Heart right ventricle (tissue), 16 donors: ENCODE results near the gene NFAT5. TPM values are rescaled to one million over a fixed set of nuclear protein-coding genes. Genes with fewer than 3 reads are reported as not detected.

ENCODE experiments used
- ATAC-seq, 8 donors: fragments of 200-7000 bp; cut with Tn5 transposase; one replicate each; pipeline ENCODE4 v1.9.1; 2020; ENCODE audit warnings: mild to moderate bottlenecking in 8 of 8, moderate library complexity in 8 of 8, moderate number of reproducible peaks in 1 of 8
- DNase-seq, 2 donors: peaks; one replicate each; pipeline ENCODE4 v3.0.0-alpha.2; 2020
- H3K27ac ChIP-seq, 10 donors: fragments of 200-600 bp; sonication (generic) in 2 of 10; one replicate each; pipeline versions ENCODE4 v1.5.0 to v1.8.0; 2020 to 2022; ENCODE audit warnings: mild to moderate bottlenecking in 3 of 10
- H3K27me3 ChIP-seq, 7 donors: fragments of 200-600 bp; one replicate each; pipeline ENCODE4 v1.8.0; 2021 to 2022; ENCODE audit warnings: mild to moderate bottlenecking in 2 of 7
- H3K36me3 ChIP-seq, 9 donors: fragments of 200-600 bp; sonication (generic) in 1 of 9; one replicate each; pipeline versions ENCODE4 v1.5.0 to v1.8.0; 2020 to 2022; ENCODE audit warnings: mild to moderate bottlenecking in 2 of 9
- H3K4me1 ChIP-seq, 9 donors: fragments of 200-600 bp; sonication (generic) in 1 of 9; one replicate each; pipeline versions ENCODE4 v1.5.0 to v1.8.0; 2020 to 2022; ENCODE audit warnings: mild to moderate bottlenecking in 4 of 9
- H3K4me3 ChIP-seq, 10 donors: fragments of 200-600 bp; sonication (generic) in 2 of 10; one replicate each; pipeline versions ENCODE4 v1.5.0 to v1.8.0; 2020 to 2022; ENCODE audit warnings: mild to moderate bottlenecking in 7 of 10, moderate library complexity in 2 of 10
- H3K9me3 ChIP-seq, 11 donors: fragments of 200-600 bp in 10 of 11; sonication (generic) in 2 of 11; one replicate each; pipeline versions ENCODE4 v1.5.0 to v1.8.0; 2013 to 2022; ENCODE audit warnings: mild to moderate bottlenecking in 2 of 11, control low read depth in 1 of 11, moderate library complexity in 1 of 11
- CTCF ChIP-seq, 9 donors: fragments of 200-600 bp; sonication (generic) in 2 of 9; IDR thresholded peaks; one replicate each; pipeline versions ENCODE4 v1.5.0 to v1.8.0; 2021 to 2022; ENCODE audit warnings: antibody characterized with exemption in 9 of 9, mild to moderate bottlenecking in 5 of 9, moderate library complexity in 1 of 9
- WGBS, 2 donors: extraction: QIAGEN DNeasy Blood & Tissue Kit; methylation state at CpG; one replicate each; pipeline ENCODE4 v1.1.7; 2013; ENCODE audit warnings: inconsistent platforms in 1 of 2; 5-methylcytosine and 5-hydroxymethylcytosine counted together
- intact Hi-C, 10 donors: fragments of 100-400 bp; cut with DNase I; formaldehyde crosslinking; loops; one replicate each; pipeline versions ENCODE4 v1.11.1 to v1.14.2; 2022
- polyA plus RNA-seq, 2 donors: library from polyadenylated mRNA; stranded (reverse); fragments of 200-250 nt; gene quantifications; one replicate each; pipeline ENCODE4 v1.2.3, GENCODE V29; 2013
- total RNA-seq, 10 donors: library from RNA; stranded (reverse); fragmentation: NEBNext Ultra II Directional in 3 of 10; extraction: Animal tissue kit (Norgen Biotek cat#: 25700) in 3 of 10; gene quantifications; one replicate each; pipeline versions ENCODE4 v1.2.1 to v1.2.4, GENCODE V29; 2021 to 2023
- donor health status: Arrhythmogenic right ventricular cardiomyopathy.
- donor health status: ischemic (EF 13 %, LVEDD 7.1; RV severe dilation, severe dysfunction).
- donor health status: healthy with polysubstance abuse.
- donor health status: DM: no; HTN: yes; CAD: no.
- donor health status: DM: no; HTN: no; CAD: no.
- donor health status: ischemic (EF 25% LVEDD 6.9; RV normal size, moderate dysfunction).
- donor health status: ischemic (EF 25% LVEDD 5.7; RV mildly dilated, moderate dysfunction).
- donor health status: healthy.
- donor health status: DM: yes; HTN: yes; CAD: no.
- donor health status: Ischemic cardiomyopathy.
- donor health status: ischemic (EF 35%, LVEDD 5.7; RV mildly dilated, moderate dysfunction).
- donor health status: nonischemic (EF 11% LVEDD 7.7; RV severe dilation, severe dysfunction).
- donor health status: DM: yes; HTN: yes; CAD: no.
- donor health status: PGD.
- donor health status: ischemic (EF 29% LVEDD 5.4; RV normal size, mild dysfunction).
- donor health status: nonischemic (EF 23%, LVEDD 6.1; RV moderate dilation, normal function).

The NFAT5 gene
- total and polyA plus RNA-seq, 12 donors: 1.7 to 23.7 (median 20.8) TPM

- Histone ChIP-seq H3K4me3 (no peak overlapping the region), H3K36me3 (peaks cover 0 to 19% (median 0%) of the 10 kb centered on the region in 9 donors), H3K9me3 (no peaks in the 10 kb centered on the region), H3K27ac (peak overlapping the region in 4 of 10 donors; percentile 19 to 51 (median 30)), H3K4me1 (peaks cover 14 to 59% (median 45%) of the 10 kb centered on the region in 9 donors), H3K27me3 (no peaks in the 10 kb centered on the region)
- DNase-seq (no peak), ATAC-seq (no peak)
- intact Hi-C loops: no loop called here
- no peak for TF ChIP-seq CTCF (IDR thresholded peaks at IDR 0.05)
- WGBS, 2 donors: 8 to 26% methylated on average over 1 of the region's 1 CpG
These were observed 44.6 kb downstream of the NFAT5 start for GRCh38 chr16:69610356-69610755.

GRCh38 chr16:69611103-69611640, 45.4 kb downstream of the NFAT5 start:
- no peak for ATAC-seq
- Histone ChIP-seq H3K4me1 (peaks cover 14 to 67% (median 45%) of the 10 kb centered on the region in 9 donors), H3K27ac (peak overlapping the region in 2 of 10 donors; percentile 30 to 51), H3K4me3 (no peak overlapping the region), H3K9me3 (no peaks in the 10 kb centered on the region), H3K27me3 (no peaks in the 10 kb centered on the region), H3K36me3 (peaks cover 0 to 16% (median 0%) of the 10 kb centered on the region in 9 donors)
- no peak for TF ChIP-seq CTCF (IDR thresholded peaks at IDR 0.05)
- intact Hi-C loops: no loop called here
- DNase-seq: no peak

- no peak for TF ChIP-seq CTCF (IDR thresholded peaks at IDR 0.05)
- Histone ChIP-seq H3K4me3 (no peak overlapping the region), H3K4me1 (peaks cover 14 to 82% (median 59%) of the 10 kb centered on the region in 9 donors), H3K27me3 (no peaks in the 10 kb centered on the region), H3K9me3 (no peaks in the 10 kb centered on the region), H3K27ac (peak overlapping the region in 7 of 10 donors; percentile 3 to 47 (median 22)), H3K36me3 (peaks cover 0 to 7% (median 0%) of the 10 kb centered on the region in 9 donors)
- WGBS, 2 donors: 48 to 51% methylated on average over 1 of the region's 1 CpG
- intact Hi-C loops: no loop called here
- DNase-seq (no peak), ATAC-seq (peak in 2 of 8 donors; percentile 24 to 53)
These were observed 47.8 kb downstream of the NFAT5 start for GRCh38 chr16:69613378-69614154.

GRCh38 chr16:69615528-69615927, 49.8 kb downstream of the NFAT5 start:
- intact Hi-C loops: loop anchor here in 2 of 10 donors (5.0 kb wide), 2 partner anchors 48 to 218 kb away; partner anchors contain the start of gene NFAT5 (in 1 of the 2)
- peaks cover 17 to 87% (median 67%) of the 10 kb centered on the region in 9 donors for H3K4me1 ChIP-seq

More at GRCh38 chr16:69615528-69615927, 49.8 kb downstream of the NFAT5 start:
- peak overlapping the region in 3 of 10 donors; percentile 18 to 26 (median 23) for H3K27ac ChIP-seq
- DNase-seq (no peak), ATAC-seq (no peak)
- TF ChIP-seq CTCF (IDR thresholded peaks at IDR 0.05): no peak
- peaks cover 0 to 4% (median 0%) of the 10 kb centered on the region in 9 donors for H3K36me3 ChIP-seq
- 94 to 98% methylated on average over 2 of the region's 2 CpGs for WGBS, 2 donors
- H3K9me3 ChIP-seq: no peaks in the 10 kb centered on the region
- no peaks in the 10 kb centered on the region for H3K27me3 ChIP-seq
- H3K4me3 ChIP-seq: no peak overlapping the region
